ENCODE measurements around the gene ZSCAN5A.

The ZSCAN5A gene

DNA sequence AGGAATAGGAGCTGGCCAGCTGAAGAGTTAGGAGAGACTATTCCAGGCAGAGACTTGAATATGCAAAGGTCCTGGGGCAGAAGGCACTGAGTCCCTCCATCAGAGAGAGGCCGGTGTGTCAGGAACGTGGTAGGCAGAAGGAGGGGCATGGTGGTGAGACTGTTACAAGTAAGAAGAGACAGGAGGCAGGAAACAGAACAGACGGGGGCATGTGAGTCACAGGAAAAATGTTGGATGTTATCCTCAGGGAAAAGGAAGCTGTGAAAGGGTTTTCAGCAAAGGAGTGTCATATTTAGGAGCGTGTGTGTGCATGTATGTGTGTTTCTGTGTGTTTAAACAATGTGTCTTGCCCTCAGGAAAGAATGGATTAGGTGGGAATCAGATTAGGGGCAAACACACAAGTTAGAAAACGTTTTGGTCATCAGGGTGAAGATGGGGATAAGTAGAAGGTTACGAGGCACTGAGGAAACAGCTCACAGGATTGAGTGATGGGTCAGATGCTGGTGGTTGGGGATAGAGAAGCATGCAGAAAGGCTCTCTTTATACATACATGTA lies 41.0 kb downstream of the ZSCAN5A start:
- Histone ChIP-seq H2BK120ac (ENCODE audit: low read depth, low read length) (no peak overlapping the region), H2AK5ac (ENCODE audit: low read length, severe bottlenecking) (no peak overlapping the region), H2BK15ac (ENCODE audit: low read depth, poor library complexity, severe bottlenecking) (no peak overlapping the region), H3K36me3 (ENCODE audit: control insufficient read depth in 1 of 2, insufficient read depth in 2 of 2, low read depth in 1 of 2, low read length in 2 of 2) (peaks cover 0 to 2% of the 10 kb centered on the region in 2 experiments), H3K4ac (ENCODE audit: low read depth in 1 of 2, low read length in 2 of 2) (no peak overlapping the region), H4K91ac (ENCODE audit: low read length) (no peak overlapping the region), H3K4me2 (ENCODE audit: low read length, poor library complexity, severe bottlenecking) (no peak overlapping the region), H3K18ac (ENCODE audit: low read depth in 1 of 2, low read length in 2 of 2) (no peak overlapping the region), H4K8ac (ENCODE audit: low read length) (no peak overlapping the region), H3K9me3 (ENCODE audit: control insufficient read depth, low read length) (peaks cover 7% of the 10 kb centered on the region), H3K27ac (ENCODE audit: low read length, poor library complexity, severe bottlenecking) (no peak overlapping the region), H3K9ac (ENCODE audit: low read length) (no peak overlapping the region), H3K79me1 (replicated peaks; ENCODE audit: low read length, poor library complexity, severe bottlenecking) (peaks cover 2% of the 10 kb centered on the region), H2BK5ac (ENCODE audit: low read depth, low read length, poor library complexity, severe bottlenecking) (no peak overlapping the region), H3K4me3 (ENCODE audit: insufficient read depth in 1 of 2, low read depth in 1 of 2, low read length in 2 of 2) (no peak overlapping the region), H3K14ac (ENCODE audit: low read length in 2 of 2) (no peak overlapping the region), H3K27me3 (ENCODE audit: control insufficient read depth in 1 of 2, insufficient read depth in 1 of 2, low read length in 2 of 2) (no peaks in the 10 kb centered on the region), H3K4me1 (ENCODE audit: control insufficient read depth, insufficient read depth, low read depth, low read length) (no peaks in the 10 kb centered on the region), H3K23ac (ENCODE audit: low read length in 2 of 2) (no peak overlapping the region), H2AFZ (ENCODE audit: low read depth, low read length) (no peak overlapping the region), H2BK12ac (ENCODE audit: low read length in 2 of 2) (no peak overlapping the region)
- peak; percentile 24 for DNase-seq
- WGBS, result 24% methylated on average over 6 of the region's 6 CpGs

DNA sequence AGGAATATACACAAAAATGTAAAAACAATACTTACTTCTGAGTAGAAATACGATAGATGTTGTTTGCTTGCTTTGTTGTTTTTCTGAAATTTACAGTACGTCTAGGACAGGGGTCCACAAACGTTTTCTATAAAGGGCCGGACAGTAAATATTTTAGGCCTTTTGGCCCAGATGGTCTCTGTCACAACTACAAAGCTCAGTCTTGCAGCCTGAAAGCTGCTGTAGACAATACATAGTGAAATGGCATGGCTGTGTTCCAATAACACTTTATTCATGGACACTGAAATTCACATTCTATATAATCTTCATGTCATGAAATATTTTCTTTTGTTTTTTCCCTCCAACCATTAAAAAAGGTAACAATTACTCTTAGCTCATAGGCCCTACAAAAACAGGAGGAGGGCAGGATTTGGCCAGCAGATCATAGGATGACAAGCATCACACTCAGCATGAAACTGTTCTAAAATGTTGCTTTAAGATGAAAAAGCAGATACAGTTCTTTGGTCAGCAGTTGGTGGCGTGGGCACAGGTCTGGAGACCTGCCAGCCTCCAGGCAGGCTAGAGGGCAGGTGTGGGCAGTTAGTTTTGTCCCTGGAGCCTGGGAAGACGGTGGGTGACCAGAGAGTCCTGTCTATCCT lies 42.4 kb downstream of the ZSCAN5A start, which contains the start of gene EDDM13:
Gene EDDM13 (plus strand): TSS at position 588 of the 638 bp plus-strand sequence. CDS start 87 bp downstream, outside the sequence.
- Histone ChIP-seq H2BK15ac (ENCODE audit: low read depth, poor library complexity, severe bottlenecking) (no peak within 1 kb of the TSS), H3K18ac (ENCODE audit: low read depth in 1 of 2, low read length in 2 of 2) (no peak within 1 kb of the TSS), H3K4me1 (ENCODE audit: control insufficient read depth, insufficient read depth, low read depth, low read length) (no peaks in the 10 kb centered on the region), H3K27me3 (ENCODE audit: control insufficient read depth in 1 of 2, insufficient read depth in 1 of 2, low read length in 2 of 2) (no peaks in the 10 kb centered on the region), H3K4ac (ENCODE audit: low read depth in 1 of 2, low read length in 2 of 2) (no peak within 1 kb of the TSS), H3K4me3 (ENCODE audit: insufficient read depth in 1 of 2, low read depth in 1 of 2, low read length in 2 of 2) (no peak within 1 kb of the TSS), H2AK5ac (ENCODE audit: low read length, severe bottlenecking) (no peak within 1 kb of the TSS), H4K91ac (ENCODE audit: low read length) (no peak within 1 kb of the TSS), H3K36me3 (ENCODE audit: control insufficient read depth in 1 of 2, insufficient read depth in 2 of 2, low read depth in 1 of 2, low read length in 2 of 2) (peaks cover 0 to 1% of the 10 kb centered on the region in 2 experiments), H3K27ac (ENCODE audit: low read length, poor library complexity, severe bottlenecking) (no peak within 1 kb of the TSS), H3K9ac (ENCODE audit: low read length) (no peak within 1 kb of the TSS), H3K79me1 (replicated peaks; ENCODE audit: low read length, poor library complexity, severe bottlenecking) (no peaks in the 10 kb centered on the region), H2BK5ac (ENCODE audit: low read depth, low read length, poor library complexity, severe bottlenecking) (no peak within 1 kb of the TSS), H2AFZ (ENCODE audit: low read depth, low read length) (no peak within 1 kb of the TSS), H3K4me2 (ENCODE audit: low read length, poor library complexity, severe bottlenecking) (no peak within 1 kb of the TSS), H4K8ac (ENCODE audit: low read length) (no peak within 1 kb of the TSS), H3K9me3 (ENCODE audit: control insufficient read depth, low read length) (peaks cover 4% of the 10 kb centered on the region), H2BK120ac (ENCODE audit: low read depth, low read length) (no peak within 1 kb of the TSS), H2BK12ac (ENCODE audit: low read length in 2 of 2) (no peak within 1 kb of the TSS), H3K23ac (ENCODE audit: low read length in 2 of 2) (no peak within 1 kb of the TSS), H3K14ac (ENCODE audit: low read length in 2 of 2) (no peak within 1 kb of the TSS)
- WGBS, result 92% methylated on average over 6 of the region's 6 CpGs
- no peak for DNase-seq

- 89% methylated on average over 6 of the region's 6 CpGs for WGBS
Measured at GRCh38 chr19:56271151-56271550, 43.5 kb downstream of the ZSCAN5A start.

DNA sequence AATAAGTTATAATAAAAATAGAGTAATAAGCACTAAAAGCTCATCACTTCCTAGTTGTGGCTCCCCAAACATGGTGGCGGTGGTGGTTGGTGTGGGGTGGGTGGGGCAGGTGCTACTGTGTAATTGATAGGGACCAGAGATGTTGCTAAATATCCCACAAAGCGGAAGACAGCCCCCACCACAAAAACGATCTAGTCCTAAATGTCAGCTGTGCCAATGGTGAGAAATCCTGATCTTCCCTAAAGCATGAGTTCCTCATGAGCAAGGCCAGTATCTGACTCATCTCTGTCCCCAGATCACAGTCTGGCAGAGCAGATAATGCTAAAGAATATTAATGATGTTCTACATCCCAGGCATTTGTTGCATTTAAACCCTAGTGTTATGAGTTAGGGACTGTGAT lies 44.0 kb downstream of the ZSCAN5A start:
- Histone ChIP-seq H2BK12ac (ENCODE audit: low read length in 2 of 2) (no peak overlapping the region), H3K4me1 (ENCODE audit: control insufficient read depth, insufficient read depth, low read depth, low read length) (no peaks in the 10 kb centered on the region), H3K36me3 (ENCODE audit: control insufficient read depth in 1 of 2, insufficient read depth in 2 of 2, low read depth in 1 of 2, low read length in 2 of 2) (no peaks in the 10 kb centered on the region), H4K8ac (ENCODE audit: low read length) (no peak overlapping the region), H3K4me2 (ENCODE audit: low read length, poor library complexity, severe bottlenecking) (no peak overlapping the region), H3K79me1 (replicated peaks; ENCODE audit: low read length, poor library complexity, severe bottlenecking) (no peaks in the 10 kb centered on the region), H3K14ac (ENCODE audit: low read length in 2 of 2) (no peak overlapping the region), H3K27me3 (ENCODE audit: control insufficient read depth in 1 of 2, insufficient read depth in 1 of 2, low read length in 2 of 2) (no peaks in the 10 kb centered on the region), H2BK5ac (ENCODE audit: low read depth, low read length, poor library complexity, severe bottlenecking) (no peak overlapping the region), H3K4me3 (ENCODE audit: insufficient read depth in 1 of 2, low read depth in 1 of 2, low read length in 2 of 2) (no peak overlapping the region), H3K23ac (ENCODE audit: low read length in 2 of 2) (no peak overlapping the region), H3K27ac (ENCODE audit: low read length, poor library complexity, severe bottlenecking) (no peak overlapping the region), H3K9ac (ENCODE audit: low read length) (no peak overlapping the region), H2AK5ac (ENCODE audit: low read length, severe bottlenecking) (no peak overlapping the region), H3K4ac (ENCODE audit: low read depth in 1 of 2, low read length in 2 of 2) (no peak overlapping the region), H4K91ac (ENCODE audit: low read length) (no peak overlapping the region), H3K18ac (ENCODE audit: low read depth in 1 of 2, low read length in 2 of 2) (no peak overlapping the region), H2BK120ac (ENCODE audit: low read depth, low read length) (no peak overlapping the region), H3K9me3 (ENCODE audit: control insufficient read depth, low read length) (no peaks in the 10 kb centered on the region), H2AFZ (ENCODE audit: low read depth, low read length) (no peak overlapping the region), H2BK15ac (ENCODE audit: low read depth, poor library complexity, severe bottlenecking) (no peak overlapping the region)
- 100% methylated on average over 2 of the region's 3 CpGs for WGBS
- DNase-seq, result no peak

More at GRCh38 chr19:56271151-56271550, 43.5 kb downstream of the ZSCAN5A start:
- H2AK5ac ChIP-seq (ENCODE audit: low read length, severe bottlenecking), result no peak overlapping the region
- H4K8ac ChIP-seq (ENCODE audit: low read length), result no peak overlapping the region
- no peak overlapping the region for H3K14ac ChIP-seq (ENCODE audit: low read length in 2 of 2)
- H3K27me3 ChIP-seq (ENCODE audit: control insufficient read depth in 1 of 2, insufficient read depth in 1 of 2, low read length in 2 of 2), result no peaks in the 10 kb centered on the region
- no peak overlapping the region for H4K91ac ChIP-seq (ENCODE audit: low read length)
- H3K36me3 ChIP-seq (ENCODE audit: control insufficient read depth in 1 of 2, insufficient read depth in 2 of 2, low read depth in 1 of 2, low read length in 2 of 2), result no peaks in the 10 kb centered on the region
- no peak overlapping the region for H2BK5ac ChIP-seq (ENCODE audit: low read depth, low read length, poor library complexity, severe bottlenecking)
- no peaks in the 10 kb centered on the region for H3K79me1 ChIP-seq (replicated peaks; ENCODE audit: low read length, poor library complexity, severe bottlenecking)
- H2BK12ac ChIP-seq (ENCODE audit: low read length in 2 of 2), result no peak overlapping the region
- H3K23ac ChIP-seq (ENCODE audit: low read length in 2 of 2), result no peak overlapping the region
- no peak overlapping the region for H3K4me3 ChIP-seq (ENCODE audit: insufficient read depth in 1 of 2, low read depth in 1 of 2, low read length in 2 of 2)
- H3K4ac ChIP-seq (ENCODE audit: low read depth in 1 of 2, low read length in 2 of 2), result no peak overlapping the region
- no peak overlapping the region for H3K9ac ChIP-seq (ENCODE audit: low read length)
- H3K18ac ChIP-seq (ENCODE audit: low read depth in 1 of 2, low read length in 2 of 2), result no peak overlapping the region
- H3K9me3 ChIP-seq (ENCODE audit: control insufficient read depth, low read length), result no peaks in the 10 kb centered on the region
- no peak overlapping the region for H2BK15ac ChIP-seq (ENCODE audit: low read depth, poor library complexity, severe bottlenecking)
- H3K4me2 ChIP-seq (ENCODE audit: low read length, poor library complexity, severe bottlenecking), result no peak overlapping the region
- no peak overlapping the region for H2AFZ ChIP-seq (ENCODE audit: low read depth, low read length)
- no peak for DNase-seq
- no peak overlapping the region for H2BK120ac ChIP-seq (ENCODE audit: low read depth, low read length)
- H3K4me1 ChIP-seq (ENCODE audit: control insufficient read depth, insufficient read depth, low read depth, low read length), result no peaks in the 10 kb centered on the region
- H3K27ac ChIP-seq (ENCODE audit: low read length, poor library complexity, severe bottlenecking), result no peak overlapping the region

Data from mesenchymal stem cell (in vitro differentiated cells and primary cell).